WI38 (cell line): ENCODE results near the gene NLRP5.

Experiments used
- H3K4me3 ChIP-seq: 2 replicates; pipeline ENCODE4 v1.5.1; 2011; ENCODE audit warnings: low read depth, mild to moderate bottlenecking, control low read depth, low read length
- CTCF ChIP-seq: IDR thresholded peaks from 2 replicates; pipeline ENCODE4 v1.5.1; 2012; ENCODE audit warnings: low read depth, mild to moderate bottlenecking, control low read depth, low read length

NLRP5 gene

DNA sequence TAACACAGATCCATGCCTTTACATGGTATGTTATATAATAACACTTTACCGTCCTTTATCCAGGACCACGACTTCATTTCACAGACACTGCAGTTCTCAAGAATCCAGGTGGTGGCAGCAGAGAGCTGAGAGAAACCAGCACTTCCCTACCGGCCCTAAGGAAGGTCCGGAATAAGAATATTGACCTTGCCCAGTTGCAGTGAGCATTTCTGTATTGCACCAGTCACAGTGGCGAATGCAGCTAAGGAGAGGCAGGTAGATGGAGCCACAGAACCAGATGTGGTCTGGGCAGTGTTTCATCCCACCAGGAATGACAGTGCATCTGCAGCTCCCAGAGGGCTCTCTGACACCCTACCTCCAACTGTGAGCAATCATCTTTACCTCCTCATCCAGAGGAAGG, 89.9 kb downstream of the NLRP5 start:
- peak; percentile 84 for TF ChIP-seq CTCF
- no peak overlapping the region for H3K4me3 ChIP-seq

- TF ChIP-seq CTCF: no peak
- H3K4me3 ChIP-seq: no peak overlapping the region
Observed at GRCh38 chr19:56079609-56080008, 93.0 kb downstream of the NLRP5 start.

- peak overlapping the region; percentile 48 for H3K4me3 ChIP-seq
- peak; percentile 62 for TF ChIP-seq CTCF
Observed at GRCh38 chr19:56080669-56081401, 94.3 kb downstream of the NLRP5 start.

- H3K4me3 ChIP-seq: no peak overlapping the region
- TF ChIP-seq CTCF: no peak
Observed at GRCh38 chr19:56083668-56084067, 97.1 kb downstream of the NLRP5 start.

DNA sequence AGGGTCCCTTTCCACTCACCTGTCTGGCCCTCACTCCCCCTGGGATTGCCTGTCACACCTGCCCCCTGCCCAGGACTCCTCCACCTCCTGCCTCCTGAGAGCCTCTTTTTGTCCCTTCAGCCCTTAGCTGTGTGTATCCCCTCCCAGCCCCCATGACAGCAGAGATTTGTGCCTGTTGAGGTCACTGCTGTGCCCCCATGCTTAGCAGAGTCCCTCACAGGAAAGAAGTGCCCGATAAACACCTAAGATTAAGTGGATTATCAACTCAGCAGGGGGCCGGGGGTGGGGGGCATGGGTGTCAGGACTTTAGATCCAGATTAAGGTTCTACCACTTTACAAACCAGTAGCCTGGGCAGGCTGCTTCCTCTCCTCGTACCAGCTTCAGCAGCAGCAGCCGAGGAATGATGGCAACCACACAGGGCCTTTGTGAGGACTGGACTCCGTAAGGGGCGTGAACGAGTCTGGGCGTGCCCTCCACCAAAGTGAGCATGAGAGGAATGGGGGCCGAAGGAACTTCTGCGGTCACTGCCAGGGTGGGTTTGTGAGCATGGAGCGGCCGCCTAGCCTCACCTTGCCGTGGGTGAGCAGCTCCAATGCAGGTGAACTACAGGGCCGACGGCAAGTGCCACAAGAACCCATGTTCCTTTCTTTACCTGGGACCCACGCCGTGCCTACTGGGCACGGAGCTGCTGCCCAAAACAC, 98.4 kb downstream of the NLRP5 start:
- no peak for TF ChIP-seq CTCF
- H3K4me3 ChIP-seq: no peak overlapping the region

DNA sequence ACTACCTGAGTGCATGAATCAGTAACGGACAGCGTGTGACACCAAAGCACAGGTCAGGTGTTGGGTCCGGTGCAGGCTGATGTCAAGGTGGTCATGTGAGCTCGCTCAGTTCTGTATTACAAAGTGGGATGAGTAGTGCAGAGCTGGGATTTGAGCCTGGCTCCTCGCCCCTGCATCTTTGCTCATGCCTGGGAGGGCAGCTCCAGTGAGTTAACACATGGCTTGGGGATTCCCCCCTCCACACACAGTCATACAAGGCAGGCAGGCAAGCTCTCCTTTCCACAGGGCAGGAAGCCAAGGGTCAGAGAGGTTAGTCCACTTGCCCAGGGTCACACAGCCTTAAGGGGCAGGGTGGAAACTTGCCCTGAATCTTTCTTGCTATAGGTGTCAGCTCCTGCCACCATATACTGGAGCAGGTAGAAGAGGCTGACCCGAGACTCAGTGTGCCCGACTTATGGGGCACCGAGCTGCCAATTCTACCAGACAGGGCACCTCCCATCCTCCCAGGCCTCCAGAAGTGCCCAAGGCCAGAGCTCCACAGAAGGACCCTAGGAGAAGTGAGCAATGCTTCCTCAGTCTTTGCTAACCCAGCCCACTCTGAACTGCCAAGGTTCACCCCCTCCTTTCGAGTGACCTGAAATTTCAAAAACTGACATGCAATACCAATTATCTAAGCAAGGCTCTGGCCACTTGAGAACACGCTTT, 99.1 kb downstream of the NLRP5 start:
- no peak for TF ChIP-seq CTCF

More for the DNA sequence above, 99.1 kb downstream of the NLRP5 start:
- no peak overlapping the region for H3K4me3 ChIP-seq
